ENCODE results near the gene DRD4.

The DRD4 gene

DNA sequence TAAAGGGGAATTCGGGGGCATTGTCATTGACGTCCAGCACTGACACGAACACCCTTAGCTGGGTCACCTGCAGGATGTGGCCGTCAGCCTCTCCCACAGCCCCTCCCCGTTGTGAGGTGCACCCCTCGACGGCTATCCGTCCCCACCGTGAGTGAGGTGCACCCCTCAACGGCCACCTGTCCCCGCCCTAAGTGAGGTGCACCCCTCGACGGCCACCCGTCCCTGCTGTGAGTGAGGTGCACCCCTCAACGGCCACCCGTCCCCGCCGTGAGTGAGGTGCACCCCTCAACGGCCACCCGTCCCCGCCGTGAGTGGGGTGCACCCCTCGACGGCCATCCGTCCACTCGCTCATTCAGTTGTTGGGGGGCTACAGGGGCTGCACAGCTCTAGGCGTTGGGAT, 15.2 kb upstream of the DRD4 start:
- H3K4me3 ChIP-seq (ENCODE audit: low read length) = no peak overlapping the region

GRCh38 chr11:623349-623869, 13.7 kb upstream of the DRD4 start:
- H3K56ac ChIP-seq (ENCODE audit: low read length) = no peak overlapping the region
- no peak overlapping the region for H3K4me3 ChIP-seq (ENCODE audit: low read length)
- WGBS (ENCODE audit: extremely low coverage, insufficient coverage, low lambda C conversion rate) = no CpG with 5 or more reads among the region's 15 CpGs
- no peak overlapping the region for H3K18ac ChIP-seq (ENCODE audit: low read length)
- no peak overlapping the region for H2AK5ac ChIP-seq (ENCODE audit: low read length)
- H3K4ac ChIP-seq (ENCODE audit: low read depth, low read length) = no peak overlapping the region
- no peaks in the 10 kb centered on the region for H3K79me1 ChIP-seq (ENCODE audit: low read length)
- no peaks in the 10 kb centered on the region for H3K79me2 ChIP-seq (ENCODE audit: control insufficient read depth, insufficient read depth, low read length)
- H3K4me2 ChIP-seq (ENCODE audit: low read length) = no peak overlapping the region
- no peak overlapping the region for H3K27ac ChIP-seq (ENCODE audit: low read depth, low read length)
- no peak for DNase-seq
- H2BK5ac ChIP-seq (ENCODE audit: low read length) = no peak overlapping the region
- H2BK120ac ChIP-seq (ENCODE audit: low read depth, low read length) = no peak overlapping the region
- H4K5ac ChIP-seq (ENCODE audit: low read length) = no peak overlapping the region
- no peak overlapping the region for H2BK15ac ChIP-seq (replicated peaks; ENCODE audit: low read depth)
- H3K9ac ChIP-seq (ENCODE audit: low read length) = no peak overlapping the region
- no peaks in the 10 kb centered on the region for H3K36me3 ChIP-seq (ENCODE audit: control insufficient read depth, insufficient read depth, low read length)
- no peak overlapping the region for H3K23ac ChIP-seq (ENCODE audit: low read length)
- no peaks in the 10 kb centered on the region for H3K4me1 ChIP-seq (ENCODE audit: control insufficient read depth, low read depth, low read length)
- no peak overlapping the region for H4K8ac ChIP-seq (ENCODE audit: low read depth, low read length)
- no peaks in the 10 kb centered on the region for H3K27me3 ChIP-seq (ENCODE audit: insufficient read depth, low read length, poor library complexity)

More for the DNA sequence above, 15.2 kb upstream of the DRD4 start:
- no CpG with 5 or more reads among the region's 27 CpGs for WGBS (ENCODE audit: extremely low coverage, insufficient coverage, low lambda C conversion rate)
- Histone ChIP-seq H3K27me3 (ENCODE audit: insufficient read depth, low read length, poor library complexity) (no peaks in the 10 kb centered on the region), H3K9ac (ENCODE audit: low read length) (no peak overlapping the region), H3K4ac (ENCODE audit: low read depth, low read length) (no peak overlapping the region), H3K18ac (ENCODE audit: low read length) (no peak overlapping the region), H3K56ac (ENCODE audit: low read length) (no peak overlapping the region), H2BK120ac (ENCODE audit: low read depth, low read length) (no peak overlapping the region), H4K8ac (ENCODE audit: low read depth, low read length) (no peak overlapping the region), H3K36me3 (ENCODE audit: control insufficient read depth, insufficient read depth, low read length) (no peaks in the 10 kb centered on the region), H3K4me1 (ENCODE audit: control insufficient read depth, low read depth, low read length) (no peaks in the 10 kb centered on the region), H3K27ac (ENCODE audit: low read depth, low read length) (no peak overlapping the region), H2AK5ac (ENCODE audit: low read length) (no peak overlapping the region), H3K4me2 (ENCODE audit: low read length) (no peak overlapping the region), H2BK5ac (ENCODE audit: low read length) (no peak overlapping the region), H3K79me2 (ENCODE audit: control insufficient read depth, insufficient read depth, low read length) (no peaks in the 10 kb centered on the region), H3K23ac (ENCODE audit: low read length) (no peak overlapping the region), H3K79me1 (ENCODE audit: low read length) (no peaks in the 10 kb centered on the region), H2BK15ac (replicated peaks; ENCODE audit: low read depth) (no peak overlapping the region), H4K5ac (ENCODE audit: low read length) (no peak overlapping the region)
- DNase-seq = no peak

GRCh38 chr11:623999-624704, 12.9 kb upstream of the DRD4 start:
- Histone ChIP-seq H3K4me1 (ENCODE audit: control insufficient read depth, low read depth, low read length) (no peaks in the 10 kb centered on the region), H4K8ac (ENCODE audit: low read depth, low read length) (no peak overlapping the region), H2AK5ac (ENCODE audit: low read length) (no peak overlapping the region), H2BK5ac (ENCODE audit: low read length) (no peak overlapping the region), H3K23ac (ENCODE audit: low read length) (peak overlapping the region; percentile 45), H3K4me3 (ENCODE audit: low read length) (no peak overlapping the region), H3K27me3 (ENCODE audit: insufficient read depth, low read length, poor library complexity) (no peaks in the 10 kb centered on the region), H3K4ac (ENCODE audit: low read depth, low read length) (no peak overlapping the region), H3K18ac (ENCODE audit: low read length) (no peak overlapping the region), H4K5ac (ENCODE audit: low read length) (no peak overlapping the region), H3K4me2 (ENCODE audit: low read length) (no peak overlapping the region), H3K9ac (ENCODE audit: low read length) (no peak overlapping the region), H3K79me1 (ENCODE audit: low read length) (no peaks in the 10 kb centered on the region), H3K56ac (ENCODE audit: low read length) (no peak overlapping the region), H3K36me3 (ENCODE audit: control insufficient read depth, insufficient read depth, low read length) (no peaks in the 10 kb centered on the region), H2BK15ac (replicated peaks; ENCODE audit: low read depth) (no peak overlapping the region), H2BK120ac (ENCODE audit: low read depth, low read length) (no peak overlapping the region), H3K27ac (ENCODE audit: low read depth, low read length) (no peak overlapping the region), H3K79me2 (ENCODE audit: control insufficient read depth, insufficient read depth, low read length) (no peaks in the 10 kb centered on the region)
- DNase-seq = no peak
- WGBS (ENCODE audit: extremely low coverage, insufficient coverage, low lambda C conversion rate) = no CpG with 5 or more reads among the region's 25 CpGs

- Histone ChIP-seq H3K4me2 (ENCODE audit: low read length) (no peak within 1 kb of the TSS), H2BK120ac (ENCODE audit: low read depth, low read length) (no peak within 1 kb of the TSS), H3K79me1 (ENCODE audit: low read length) (no peaks in the 10 kb centered on the region), H3K4me1 (ENCODE audit: control insufficient read depth, low read depth, low read length) (no peaks in the 10 kb centered on the region), H4K5ac (ENCODE audit: low read length) (no peak within 1 kb of the TSS), H4K8ac (ENCODE audit: low read depth, low read length) (no peak within 1 kb of the TSS), H3K27ac (ENCODE audit: low read depth, low read length) (no peak within 1 kb of the TSS), H3K27me3 (ENCODE audit: insufficient read depth, low read length, poor library complexity) (no peaks in the 10 kb centered on the region), H3K36me3 (ENCODE audit: control insufficient read depth, insufficient read depth, low read length) (no peaks in the 10 kb centered on the region), H3K4ac (ENCODE audit: low read depth, low read length) (no peak within 1 kb of the TSS), H3K79me2 (ENCODE audit: control insufficient read depth, insufficient read depth, low read length) (no peaks in the 10 kb centered on the region), H2BK5ac (ENCODE audit: low read length) (no peak within 1 kb of the TSS), H3K4me3 (ENCODE audit: low read length) (no peak within 1 kb of the TSS), H3K18ac (ENCODE audit: low read length) (no peak within 1 kb of the TSS), H2AK5ac (ENCODE audit: low read length) (no peak within 1 kb of the TSS), H3K9ac (ENCODE audit: low read length) (no peak within 1 kb of the TSS), H2BK15ac (replicated peaks; ENCODE audit: low read depth) (no peak within 1 kb of the TSS), H3K23ac (ENCODE audit: low read length) (peak within 1 kb of the TSS; percentile 45), H3K56ac (ENCODE audit: low read length) (no peak within 1 kb of the TSS)
- DNase-seq = no peak
- no CpG with 5 or more reads among the region's 33 CpGs for WGBS (ENCODE audit: extremely low coverage, insufficient coverage, low lambda C conversion rate)
Measured at GRCh38 chr11:624705-625635, 12.1 kb upstream of the DRD4 start, which contains the start of gene CDHR5. TSS of gene CDHR5 (minus strand) at chr11:624955. CDS start at chr11:624902, 53 bp downstream.

- Histone ChIP-seq H3K9ac (ENCODE audit: low read length) (no peak overlapping the region), H3K4me1 (ENCODE audit: control insufficient read depth, low read depth, low read length) (no peaks in the 10 kb centered on the region), H3K23ac (ENCODE audit: low read length) (peak overlapping the region; percentile 29), H3K56ac (ENCODE audit: low read length) (no peak overlapping the region), H3K4ac (ENCODE audit: low read depth, low read length) (no peak overlapping the region), H3K79me1 (ENCODE audit: low read length) (no peaks in the 10 kb centered on the region), H3K18ac (ENCODE audit: low read length) (no peak overlapping the region), H2BK15ac (replicated peaks; ENCODE audit: low read depth) (no peak overlapping the region), H2BK120ac (ENCODE audit: low read depth, low read length) (no peak overlapping the region), H4K8ac (ENCODE audit: low read depth, low read length) (no peak overlapping the region), H4K5ac (ENCODE audit: low read length) (no peak overlapping the region), H3K4me3 (ENCODE audit: low read length) (no peak overlapping the region), H2BK5ac (ENCODE audit: low read length) (no peak overlapping the region), H2AK5ac (ENCODE audit: low read length) (no peak overlapping the region), H3K79me2 (ENCODE audit: control insufficient read depth, insufficient read depth, low read length) (no peaks in the 10 kb centered on the region), H3K4me2 (ENCODE audit: low read length) (no peak overlapping the region), H3K27me3 (ENCODE audit: insufficient read depth, low read length, poor library complexity) (no peaks in the 10 kb centered on the region), H3K27ac (ENCODE audit: low read depth, low read length) (no peak overlapping the region), H3K36me3 (ENCODE audit: control insufficient read depth, insufficient read depth, low read length) (no peaks in the 10 kb centered on the region)
- no peak for DNase-seq
- WGBS (ENCODE audit: extremely low coverage, insufficient coverage, low lambda C conversion rate) = no CpG with 5 or more reads among the region's 22 CpGs
Measured at GRCh38 chr11:625636-626268, 11.3 kb upstream of the DRD4 start.

Measured in mesendoderm (in vitro differentiated cells).